IPS-20b (cell line): ENCODE results near the gene ZNF384.
A peak's percentile ranks its signal among the peaks of the same experiment; 100 is the strongest.

ENCODE experiments used
- H3K27ac ChIP-seq: one replicate; pipeline ENCODE4 v1.5.1; 2013; ENCODE audit warnings: low read length
- H3K27me3 ChIP-seq: 2 replicates; pipeline ENCODE4 v1.6.1; 2013; ENCODE audit warnings: mild to moderate bottlenecking, low read length, inconsistent platforms; ENCODE audit not compliant: insufficient read depth
- H3K36me3 ChIP-seq: 2 replicates; pipeline ENCODE4 v1.6.1; 2013; ENCODE audit warnings: low read depth, mild to moderate bottlenecking, inconsistent platforms, low read length, moderate library complexity; ENCODE audit not compliant: insufficient read depth
- H3K4me1 ChIP-seq: 2 replicates; pipeline ENCODE4 v1.6.1; 2013; ENCODE audit warnings: mild to moderate bottlenecking, control low read depth, inconsistent platforms, low read length, moderate library complexity; ENCODE audit not compliant: insufficient read depth
- H3K4me3 ChIP-seq: 2 replicates; pipeline ENCODE4 v1.5.1; 2013; ENCODE audit warnings: mild to moderate bottlenecking, low read length, inconsistent platforms
- H3K9ac ChIP-seq: 2 replicates; pipeline ENCODE4 v1.6.1; 2013; ENCODE audit warnings: low read depth, mild to moderate bottlenecking, inconsistent platforms, low read length, moderate library complexity
- H3K9me3 ChIP-seq: 2 replicates; pipeline ENCODE4 v1.6.1; 2013; ENCODE audit warnings: mild to moderate bottlenecking, low read depth, low read length, inconsistent platforms; ENCODE audit not compliant: insufficient read depth

ZNF384 gene

GRCh38 chr12:6697584-6698351, 8.6 kb upstream of the ZNF384 start:
- Histone ChIP-seq H3K27ac (no peak overlapping the region), H3K4me1 (no peaks in the 10 kb centered on the region; the same call in 1 of the 2 replicates), H3K9ac (no peak overlapping the region), H3K36me3 (peaks cover 8% of the 10 kb centered on the region; the same call in 1 of the 2 replicates), H3K9me3 (no peaks in the 10 kb centered on the region), H3K27me3 (peaks cover 38% of the 10 kb centered on the region), H3K4me3 (no peak overlapping the region)

GRCh38 chr12:6696690-6697583, 7.8 kb upstream of the ZNF384 start:
- Histone ChIP-seq H3K27ac (no peak overlapping the region), H3K4me3 (no peak overlapping the region), H3K36me3 (peaks cover 8% of the 10 kb centered on the region; the same call in 1 of the 2 replicates), H3K27me3 (peaks cover 32% of the 10 kb centered on the region), H3K4me1 (no peaks in the 10 kb centered on the region; the same call in 1 of the 2 replicates), H3K9ac (no peak overlapping the region), H3K9me3 (no peaks in the 10 kb centered on the region)

DNA sequence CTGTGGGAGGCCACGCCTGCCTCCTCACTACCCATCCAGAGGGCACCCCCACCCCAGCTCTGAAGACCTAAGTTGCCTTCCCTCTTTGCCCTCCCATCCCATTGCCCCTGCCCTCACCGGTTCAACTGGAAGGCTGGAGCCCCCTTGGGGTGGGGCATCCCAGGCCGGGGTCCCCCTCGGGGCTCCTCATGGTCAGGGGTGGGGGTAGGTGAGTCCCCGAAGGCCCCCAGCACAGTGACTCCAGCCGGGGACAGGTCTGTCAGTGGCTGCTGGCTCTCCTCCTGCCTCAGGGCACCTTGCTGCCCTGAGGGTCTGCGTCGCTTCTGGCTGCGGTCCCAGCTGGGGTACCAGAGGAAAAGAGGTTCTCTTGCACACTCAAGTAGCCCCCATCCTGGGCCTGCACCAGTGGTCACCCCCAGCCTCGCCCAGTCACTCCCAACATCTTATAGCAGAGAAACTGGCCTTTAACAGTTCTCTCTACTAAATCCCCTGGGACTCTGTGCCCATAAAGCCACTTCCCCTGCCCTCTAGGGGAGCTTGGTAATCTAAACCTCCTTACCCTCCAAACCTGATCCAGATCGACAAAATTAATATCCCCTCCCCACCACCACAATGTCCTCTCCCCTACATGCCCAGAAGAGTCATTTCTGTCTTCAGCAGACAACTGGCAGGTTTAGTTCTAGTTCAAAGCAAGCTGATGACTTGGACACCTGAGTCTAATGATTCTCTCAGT, 6.3 kb upstream of the ZNF384 start:
- Histone ChIP-seq H3K9ac (no peak overlapping the region), H3K27me3 (peaks cover 19% of the 10 kb centered on the region), H3K36me3 (peaks cover 8% of the 10 kb centered on the region; the same call in 1 of the 2 replicates), H3K27ac (no peak overlapping the region), H3K4me3 (no peak overlapping the region), H3K4me1 (no peaks in the 10 kb centered on the region; the same call in 1 of the 2 replicates), H3K9me3 (no peaks in the 10 kb centered on the region)

DNA sequence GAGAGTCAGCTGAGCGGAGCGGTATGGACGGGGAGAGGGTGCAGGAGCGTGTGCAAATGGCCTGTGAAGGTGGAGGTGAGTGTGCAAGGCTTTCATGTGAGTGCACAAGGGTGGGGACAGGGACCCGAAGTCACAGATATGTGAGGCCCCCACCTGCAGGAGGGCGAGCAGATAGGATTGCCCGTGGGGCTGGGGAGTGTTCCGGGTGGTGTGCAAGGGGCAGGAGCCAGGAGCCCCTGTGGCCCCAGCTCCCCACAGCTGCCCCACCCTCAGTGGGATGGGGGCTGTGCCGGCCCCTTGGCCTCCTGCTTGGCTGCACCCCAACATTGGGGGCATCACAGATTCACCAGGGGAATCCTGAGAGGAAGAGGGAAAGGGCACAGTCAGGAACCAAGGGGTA, 5.5 kb upstream of the ZNF384 start:
- Histone ChIP-seq H3K27ac (no peak overlapping the region), H3K27me3 (peaks cover 16% of the 10 kb centered on the region), H3K9ac (no peak overlapping the region), H3K4me3 (no peak overlapping the region), H3K4me1 (no peaks in the 10 kb centered on the region; the same call in 1 of the 2 replicates), H3K36me3 (peaks cover 8% of the 10 kb centered on the region; the same call in 1 of the 2 replicates), H3K9me3 (no peaks in the 10 kb centered on the region)

DNA sequence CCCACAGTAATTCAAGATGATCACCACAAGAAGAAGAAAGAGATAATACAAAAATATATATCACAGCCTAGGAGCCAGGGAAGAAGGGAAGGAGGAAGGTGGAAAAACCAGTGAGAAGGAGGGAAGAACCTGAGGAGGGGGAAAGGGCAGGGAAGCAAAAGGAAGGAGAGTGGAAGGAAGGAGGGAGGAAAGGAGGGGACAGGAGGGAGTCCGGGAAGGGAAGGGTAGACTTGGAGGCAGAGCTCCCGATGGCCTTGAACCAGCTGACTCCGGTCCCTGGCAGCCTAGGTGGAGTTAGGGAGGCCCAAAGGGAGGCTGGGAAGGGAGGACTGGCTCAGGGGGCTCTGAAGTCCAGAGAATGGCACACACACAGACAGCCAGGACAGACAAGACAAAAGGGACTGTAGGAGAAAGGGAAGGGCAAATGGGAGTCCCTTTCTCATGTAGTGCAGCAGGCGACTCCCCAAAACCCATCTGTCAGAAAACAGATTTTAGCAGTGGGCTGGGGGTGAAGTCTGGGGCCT, 4.7 kb upstream of the ZNF384 start:
- no peaks in the 10 kb centered on the region for H3K9me3 ChIP-seq
- no peak overlapping the region for H3K27ac ChIP-seq
- no peak overlapping the region for H3K4me3 ChIP-seq
- no peak overlapping the region for H3K9ac ChIP-seq
- peaks cover 8% of the 10 kb centered on the region; the same call in 1 of the 2 replicates for H3K36me3 ChIP-seq
- peaks cover 8% of the 10 kb centered on the region for H3K27me3 ChIP-seq
- H3K4me1 ChIP-seq, result no peaks in the 10 kb centered on the region; the same call in 1 of the 2 replicates

DNA sequence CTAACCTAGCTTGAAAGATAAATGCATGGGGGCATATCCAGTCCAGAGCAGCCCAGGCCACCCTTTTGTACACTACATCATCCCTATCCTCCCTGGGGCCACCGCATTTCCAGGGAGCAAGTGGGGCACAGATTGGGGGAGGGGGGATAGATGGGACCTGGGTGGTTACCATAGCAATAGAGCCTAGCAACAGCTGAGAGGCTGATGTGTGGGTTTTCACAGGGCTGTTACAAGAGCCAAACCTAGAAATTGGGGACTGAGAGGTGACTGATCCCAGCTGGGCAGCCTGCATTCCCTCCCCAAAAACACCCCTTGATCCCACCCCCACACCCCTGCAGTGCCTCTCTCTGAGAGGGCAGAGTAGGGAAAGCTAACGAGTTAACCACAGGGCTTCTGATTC, 3.7 kb upstream of the ZNF384 start:
- Histone ChIP-seq H3K9ac (no peak overlapping the region), H3K4me1 (peaks cover 2% of the 10 kb centered on the region; the same call in 1 of the 2 replicates)

GRCh38 chr12:6691473-6691872, 2.3 kb upstream of the ZNF384 start:
- peaks cover 14% of the 10 kb centered on the region; the same call in 1 of the 2 replicates for H3K36me3 ChIP-seq
- H3K27ac ChIP-seq, result no peak overlapping the region
- H3K4me3 ChIP-seq, result no peak overlapping the region
- H3K9me3 ChIP-seq, result no peaks in the 10 kb centered on the region
- H3K4me1 ChIP-seq, result peaks cover 6% of the 10 kb centered on the region; the same call in 1 of the 2 replicates
- H3K27me3 ChIP-seq, result no peaks in the 10 kb centered on the region
- H3K9ac ChIP-seq, result no peak overlapping the region

More for the DNA sequence above, 3.7 kb upstream of the ZNF384 start:
- Histone ChIP-seq H3K4me3 (no peak overlapping the region), H3K36me3 (peaks cover 8% of the 10 kb centered on the region; the same call in 1 of the 2 replicates), H3K27ac (no peak overlapping the region), H3K9me3 (no peaks in the 10 kb centered on the region), H3K27me3 (no peaks in the 10 kb centered on the region)

DNA sequence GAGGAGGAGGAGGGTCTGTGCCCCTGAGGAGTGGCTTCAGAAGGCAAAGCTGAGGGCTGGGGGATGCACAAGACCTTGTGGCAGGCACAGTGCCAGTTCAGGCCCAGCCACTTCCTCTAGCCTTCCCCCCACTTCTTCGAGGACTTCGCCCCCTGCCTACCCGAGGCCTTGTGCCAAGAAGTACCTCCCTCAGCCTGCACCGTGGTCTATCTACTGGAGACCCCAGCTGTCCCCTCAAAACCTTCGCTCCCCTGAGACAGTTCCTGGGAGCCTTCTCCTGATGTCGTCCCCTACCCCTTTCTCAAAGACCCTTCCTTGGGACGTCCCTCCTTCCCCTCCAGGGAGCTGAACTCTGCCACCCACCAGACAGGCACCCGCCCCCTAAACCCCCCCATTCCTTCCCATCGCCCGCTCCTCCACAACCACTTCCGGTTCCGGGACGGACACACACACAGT, 604 bp downstream of the ZNF384 start:
- Histone ChIP-seq H3K9ac (peak overlapping the region; percentile 94), H3K9me3 (no peaks in the 10 kb centered on the region), H3K27ac (peak overlapping the region; percentile 60), H3K4me3 (peak overlapping the region; percentile 88), H3K36me3 (peaks cover 22% of the 10 kb centered on the region; the same call in 1 of the 2 replicates), H3K27me3 (no peaks in the 10 kb centered on the region), H3K4me1 (peaks cover 6% of the 10 kb centered on the region; the same call in 1 of the 2 replicates)

DNA sequence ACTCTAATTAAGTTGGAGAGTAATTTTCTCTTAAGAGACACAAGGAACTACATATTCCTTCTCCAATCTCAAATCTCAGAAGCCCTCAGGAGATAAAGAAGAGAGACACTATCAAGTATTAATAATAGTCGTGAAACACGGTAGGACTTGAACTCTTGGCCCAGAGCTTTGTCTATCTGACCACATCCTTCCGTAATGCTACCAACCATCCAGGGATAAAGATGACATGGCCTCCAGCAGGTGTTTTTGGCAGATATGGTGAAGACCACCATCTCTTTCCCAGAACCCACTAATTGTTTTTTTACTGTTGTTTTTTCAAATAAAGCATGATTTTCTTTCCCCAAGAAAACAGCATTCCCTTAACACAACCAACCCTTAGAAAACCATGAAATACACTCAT, 3.4 kb downstream of the ZNF384 start:
- Histone ChIP-seq H3K9ac (no peak overlapping the region), H3K4me1 (peaks cover 6% of the 10 kb centered on the region; the same call in 1 of the 2 replicates), H3K9me3 (no peaks in the 10 kb centered on the region), H3K36me3 (peaks cover 39% of the 10 kb centered on the region), H3K27me3 (no peaks in the 10 kb centered on the region), H3K4me3 (no peak overlapping the region), H3K27ac (no peak overlapping the region)

DNA sequence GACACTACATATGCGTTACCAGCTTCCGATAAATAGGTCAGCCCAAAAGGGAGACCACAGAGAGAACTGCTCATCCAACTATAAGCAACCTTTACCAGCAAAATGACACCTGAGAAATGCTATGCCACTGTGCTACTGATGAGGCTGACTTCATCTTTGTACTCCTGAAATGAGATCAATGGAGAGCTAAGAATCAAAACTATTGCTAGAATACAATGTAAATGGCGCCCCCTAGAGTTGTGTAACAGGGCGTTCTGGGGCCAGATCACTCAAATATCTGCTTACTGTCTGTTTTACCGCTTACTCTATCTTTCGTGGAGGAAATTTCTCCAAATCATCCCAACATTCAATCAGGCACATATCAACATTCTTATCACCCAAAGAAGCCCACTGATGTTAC, 4.6 kb downstream of the ZNF384 start:
- peaks cover 50% of the 10 kb centered on the region for H3K36me3 ChIP-seq
- H3K27me3 ChIP-seq, result no peaks in the 10 kb centered on the region
- no peaks in the 10 kb centered on the region for H3K9me3 ChIP-seq
- no peak overlapping the region for H3K27ac ChIP-seq
- peaks cover 6% of the 10 kb centered on the region; the same call in 1 of the 2 replicates for H3K4me1 ChIP-seq
- no peak overlapping the region for H3K4me3 ChIP-seq
- H3K9ac ChIP-seq, result no peak overlapping the region

DNA sequence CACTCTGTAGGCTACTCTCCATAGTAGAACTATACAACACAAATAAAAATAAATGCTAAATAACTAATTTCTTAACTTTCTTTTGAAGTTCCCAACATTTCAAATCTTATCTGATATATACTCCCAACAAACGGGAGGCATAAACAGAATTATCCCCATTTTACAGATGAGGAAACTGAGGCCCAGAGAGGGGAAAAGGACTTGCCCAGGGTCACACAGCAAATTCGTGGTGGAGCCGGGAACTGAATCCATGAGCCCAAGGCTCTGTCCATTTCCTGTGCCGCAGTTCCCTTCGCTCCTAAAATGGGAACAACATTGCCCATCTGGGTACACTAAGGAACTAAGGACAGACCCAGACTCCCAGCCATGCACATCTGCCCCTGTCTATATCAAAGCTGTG, 12.2 kb downstream of the ZNF384 start:
- no peaks in the 10 kb centered on the region for H3K9me3 ChIP-seq
- no peaks in the 10 kb centered on the region for H3K27me3 ChIP-seq
- H3K4me1 ChIP-seq, result no peaks in the 10 kb centered on the region
- no peak overlapping the region for H3K4me3 ChIP-seq
- no peak overlapping the region for H3K27ac ChIP-seq
- no peak overlapping the region for H3K9ac ChIP-seq
- H3K36me3 ChIP-seq, result peaks cover 94% of the 10 kb centered on the region
